DOHH2 (cell line): ENCODE measurements around the gene SUOX.

Source experiments
- H3F3A ChIP-seq: fragments of 200-600 bp; sonication (generic), shearing (Covaris generic); 2 replicates; pipeline ENCODE4 v1.6.0; 2016; ENCODE audit warnings: antibody characterized with exemption, mild to moderate bottlenecking; ENCODE audit not compliant: control insufficient read depth, insufficient read depth
- H3K27ac ChIP-seq: fragments of 200-600 bp; sonication (generic); 2 replicates; pipeline ENCODE4 v1.5.1; 2014; ENCODE audit warnings: low read depth, mild to moderate bottlenecking, low read length, moderate library complexity
- H3K27me3 ChIP-seq: fragments of 200-600 bp; sonication (generic); 2 replicates; pipeline ENCODE4 v1.6.1; 2014; ENCODE audit warnings: mild to moderate bottlenecking, low read length, mixed read lengths; ENCODE audit not compliant: control insufficient read depth
- H3K36me3 ChIP-seq: fragments of 200-600 bp; sonication (generic); 2 replicates; pipeline ENCODE4 v1.6.1; 2014; ENCODE audit warnings: mild to moderate bottlenecking, low read length, moderate library complexity, mixed read lengths; ENCODE audit not compliant: control insufficient read depth
- H3K4me1 ChIP-seq: fragments of 200-600 bp; sonication (generic); 2 replicates; pipeline ENCODE4 v1.6.1; 2014; ENCODE audit warnings: mild to moderate bottlenecking, low read length, mixed read lengths; ENCODE audit not compliant: control insufficient read depth
- H3K4me2 ChIP-seq: fragments of 200-600 bp; sonication (generic); 2 replicates; pipeline ENCODE4 v1.6.0; 2014; ENCODE audit warnings: mild to moderate bottlenecking, low read length, moderate library complexity
- H3K4me3 ChIP-seq: fragments of 200-600 bp; sonication (generic); 2 replicates; pipeline ENCODE4 v1.5.1; 2014; ENCODE audit warnings: mild to moderate bottlenecking, low read length, mixed read lengths
- H3K79me2 ChIP-seq: fragments of 200-600 bp; sonication (generic); 2 replicates; pipeline ENCODE4 v1.6.1; 2014; ENCODE audit warnings: mild to moderate bottlenecking, low read length, mixed read lengths; ENCODE audit not compliant: control insufficient read depth
- H3K9me2 ChIP-seq: fragments of 200-600 bp; sonication (generic); replicated peaks from 2 replicates; pipeline ENCODE4 v1.6.1; 2014; ENCODE audit warnings: mild to moderate bottlenecking, low read length, mixed read lengths; ENCODE audit not compliant: control insufficient read depth
- H3K9me3 ChIP-seq: fragments of 200-600 bp; sonication (generic); 2 replicates; pipeline ENCODE4 v1.6.1; 2014; ENCODE audit warnings: antibody characterized with exemption, low read length, mixed read lengths; ENCODE audit not compliant: control insufficient read depth, insufficient read depth
- H4K20me1 ChIP-seq: fragments of 200-600 bp; sonication (generic); 2 replicates; pipeline ENCODE4 v1.6.0; 2014; ENCODE audit warnings: low read depth, mild to moderate bottlenecking, antibody characterized with exemption, low read length, moderate library complexity; ENCODE audit not compliant: control insufficient read depth, insufficient read depth
- EZH2phosphoT487 ChIP-seq: fragments of 200-600 bp; sonication (generic); IDR thresholded peaks from 2 replicates; pipeline ENCODE4 v1.6.1; 2017; ENCODE audit warnings: borderline replicate concordance, mild to moderate bottlenecking, antibody characterized with exemption, low read length, moderate library complexity, mixed read lengths
- TF ChIP-seq, protein P1 (sequence below): fragments of 200-600 bp; sonication (generic); IDR thresholded peaks from one replicate; pipeline ENCODE4 v1.5.1; 2014; ENCODE audit warnings: antibody characterized with exemption, mild to moderate bottlenecking, low read depth, low read length; ENCODE audit not compliant: poor library complexity, severe bottlenecking

Gene SUOX

DNA sequence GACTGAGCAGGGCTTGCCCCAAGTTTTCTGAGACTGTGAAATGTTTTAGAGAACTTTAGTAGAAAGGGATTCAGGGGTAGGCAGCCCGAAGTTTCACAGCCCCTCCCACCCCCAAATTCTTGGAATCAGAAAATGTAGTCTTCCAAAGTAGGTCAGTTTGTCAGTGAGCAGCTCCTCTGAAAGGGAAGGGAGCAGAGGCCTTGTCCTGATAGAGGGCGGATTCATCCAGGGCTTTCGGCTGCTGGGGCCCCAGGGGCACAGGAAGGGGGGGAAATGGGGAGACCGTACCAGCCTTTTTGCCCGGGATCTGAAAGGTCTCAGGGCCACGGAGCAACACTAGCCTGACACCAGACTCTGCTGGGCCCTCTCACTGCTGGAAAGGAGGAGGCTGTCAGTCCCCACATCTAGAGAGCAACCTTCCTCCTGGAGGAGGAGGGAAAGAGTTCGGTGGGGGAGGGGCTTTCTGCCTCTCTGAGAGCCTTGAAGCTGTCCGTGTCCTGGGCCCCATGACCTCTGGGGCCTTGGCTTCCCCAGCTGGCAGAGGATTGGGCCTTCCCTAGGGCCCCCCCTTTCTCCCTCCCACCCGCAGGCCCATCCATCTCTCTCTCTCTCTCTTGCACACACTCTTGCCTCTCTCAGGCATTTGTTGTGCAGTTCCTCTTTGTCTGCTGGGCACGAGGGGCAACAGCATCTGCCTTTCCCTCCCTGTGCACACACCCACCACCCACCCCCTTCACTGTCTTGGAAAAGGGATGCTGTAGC lies 23.5 kb downstream of the SUOX start, which contains the start of gene IKZF4:
Gene IKZF4 (plus strand): TSS at position 621 of the 762 bp plus-strand sequence. CDS start 451 bp downstream, outside the sequence.
- H3K4me3 ChIP-seq = no peak within 1 kb of the TSS
- no peak within 1 kb of the TSS for H3K4me2 ChIP-seq
- TF ChIP-seq, protein P1, sequence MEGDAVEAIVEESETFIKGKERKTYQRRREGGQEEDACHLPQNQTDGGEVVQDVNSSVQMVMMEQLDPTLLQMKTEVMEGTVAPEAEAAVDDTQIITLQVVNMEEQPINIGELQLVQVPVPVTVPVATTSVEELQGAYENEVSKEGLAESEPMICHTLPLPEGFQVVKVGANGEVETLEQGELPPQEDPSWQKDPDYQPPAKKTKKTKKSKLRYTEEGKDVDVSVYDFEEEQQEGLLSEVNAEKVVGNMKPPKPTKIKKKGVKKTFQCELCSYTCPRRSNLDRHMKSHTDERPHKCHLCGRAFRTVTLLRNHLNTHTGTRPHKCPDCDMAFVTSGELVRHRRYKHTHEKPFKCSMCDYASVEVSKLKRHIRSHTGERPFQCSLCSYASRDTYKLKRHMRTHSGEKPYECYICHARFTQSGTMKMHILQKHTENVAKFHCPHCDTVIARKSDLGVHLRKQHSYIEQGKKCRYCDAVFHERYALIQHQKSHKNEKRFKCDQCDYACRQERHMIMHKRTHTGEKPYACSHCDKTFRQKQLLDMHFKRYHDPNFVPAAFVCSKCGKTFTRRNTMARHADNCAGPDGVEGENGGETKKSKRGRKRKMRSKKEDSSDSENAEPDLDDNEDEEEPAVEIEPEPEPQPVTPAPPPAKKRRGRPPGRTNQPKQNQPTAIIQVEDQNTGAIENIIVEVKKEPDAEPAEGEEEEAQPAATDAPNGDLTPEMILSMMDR = no peak
- no peak for TF ChIP-seq EZH2phosphoT487

DNA sequence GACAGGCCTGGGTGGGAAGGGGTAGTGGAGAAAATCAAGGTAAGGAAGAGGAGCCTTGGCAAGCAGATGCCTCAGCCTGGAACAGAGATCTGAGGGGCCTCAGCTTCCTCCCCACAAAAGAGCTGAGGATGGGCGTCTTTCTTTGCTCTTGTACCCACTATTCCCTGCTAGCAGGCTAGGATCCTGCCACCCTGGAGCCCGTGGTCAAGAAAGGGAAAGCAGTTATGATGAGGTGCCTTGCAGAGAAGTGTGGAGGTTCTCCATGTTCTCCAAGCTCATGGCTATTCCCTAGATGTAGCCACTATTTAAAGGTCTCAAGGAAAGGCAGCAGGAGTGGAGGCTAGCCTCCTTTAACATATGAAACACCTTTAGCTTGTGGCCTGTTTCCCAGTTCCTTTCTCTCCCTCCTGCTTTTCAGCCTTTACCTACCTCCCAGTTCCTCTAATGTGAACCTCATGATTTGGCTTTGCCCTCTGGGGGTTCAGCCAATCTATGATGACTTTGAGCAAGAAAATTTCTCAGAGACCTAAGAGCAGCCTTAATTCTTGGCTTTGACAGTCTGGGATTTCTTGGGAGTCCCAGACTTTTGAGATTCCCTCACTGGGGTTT lies 24.9 kb downstream of the SUOX start:
- Histone ChIP-seq H3F3A (no peaks in the 10 kb centered on the region), H3K27me3 (no peaks in the 10 kb centered on the region), H3K4me1 (peaks cover 6% of the 10 kb centered on the region; the same call in 1 of the 2 replicates), H3K4me3 (no peak overlapping the region), H4K20me1 (no peaks in the 10 kb centered on the region), H3K9me3 (no peaks in the 10 kb centered on the region), H3K36me3 (no peaks in the 10 kb centered on the region), H3K4me2 (no peak overlapping the region), H3K9me2 (no peaks in the 10 kb centered on the region), H3K27ac (no peak overlapping the region), H3K79me2 (no peaks in the 10 kb centered on the region)
- TF ChIP-seq, protein P1 = no peak
- TF ChIP-seq EZH2phosphoT487 = no peak

More for the DNA sequence above, 23.5 kb downstream of the SUOX start, which contains the start of gene IKZF4:
- Histone ChIP-seq H3K79me2 (no peaks in the 10 kb centered on the region), H3F3A (no peaks in the 10 kb centered on the region), H3K9me2 (no peaks in the 10 kb centered on the region), H3K27me3 (no peaks in the 10 kb centered on the region), H3K9me3 (no peaks in the 10 kb centered on the region), H4K20me1 (no peaks in the 10 kb centered on the region), H3K4me1 (peaks cover 6% of the 10 kb centered on the region; the same call in 1 of the 2 replicates), H3K36me3 (no peaks in the 10 kb centered on the region), H3K27ac (no peak within 1 kb of the TSS)

DNA sequence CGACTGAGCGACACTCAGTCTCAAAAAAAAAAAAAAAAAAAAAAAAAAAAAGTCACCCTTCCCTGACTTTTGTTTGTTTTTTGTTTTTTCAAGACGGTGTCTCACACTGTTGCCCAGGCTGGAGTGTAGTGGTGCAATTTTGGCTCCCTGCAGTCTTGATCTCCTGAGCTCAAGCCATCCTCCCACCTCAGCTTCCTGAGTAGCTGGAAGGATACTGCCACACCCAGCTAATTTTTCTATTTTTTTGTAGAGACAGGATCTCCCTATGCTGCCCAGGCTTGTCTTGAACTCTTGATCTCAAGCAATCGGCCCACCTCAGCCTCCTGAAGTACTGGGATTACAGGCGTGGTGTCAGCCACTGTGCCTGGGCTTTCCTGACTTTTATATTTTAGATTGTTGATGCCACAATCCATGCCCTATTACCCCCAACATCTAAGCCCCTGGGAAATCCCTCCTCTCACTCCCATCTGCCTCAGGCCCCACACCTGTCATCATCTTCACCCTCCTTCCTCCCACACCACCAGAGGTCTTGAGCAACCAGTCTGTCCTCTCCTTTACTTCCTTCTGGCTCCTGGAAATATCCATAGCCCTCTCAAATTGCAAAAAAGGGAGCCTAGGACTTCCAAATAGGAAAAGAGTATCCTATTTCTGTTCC lies 31.6 kb downstream of the SUOX start:
- H3K36me3 ChIP-seq = no peaks in the 10 kb centered on the region

More for the DNA sequence above, 31.6 kb downstream of the SUOX start:
- Histone ChIP-seq H3K79me2 (no peaks in the 10 kb centered on the region), H3K27me3 (no peaks in the 10 kb centered on the region), H3F3A (no peaks in the 10 kb centered on the region), H3K4me2 (no peak overlapping the region), H3K4me1 (no peaks in the 10 kb centered on the region), H3K27ac (no peak overlapping the region), H3K9me3 (no peaks in the 10 kb centered on the region), H3K9me2 (no peaks in the 10 kb centered on the region), H4K20me1 (no peaks in the 10 kb centered on the region), H3K4me3 (no peak overlapping the region)
- no peak for TF ChIP-seq EZH2phosphoT487
- TF ChIP-seq, protein P1 = no peak
